Muscle layer of duodenum (tissue), 2 donors: ENCODE measurements around the gene DDHD1.
A peak's percentile ranks its signal among the peaks of the same experiment; 100 is the strongest.
"Not testable (repeated sequence)": the region's sequence is repeated elsewhere in the genome, so short reads cannot be mapped to it uniquely, and the experiment has no call there.

ENCODE experiments used
- H3K27ac ChIP-seq: one replicate; pipeline ENCODE4 v1.7.0; 2013; ENCODE audit warnings: mild to moderate bottlenecking, low read length
- H3K27me3 ChIP-seq: one replicate; pipeline ENCODE4 v1.7.0; 2013; ENCODE audit warnings: low read depth, mild to moderate bottlenecking, control low read depth, low read length
- H3K36me3 ChIP-seq, 2 donors: one replicate each; pipeline ENCODE4 v1.7.0; 2013; ENCODE audit warnings: low read length in 2 of 2, control low read depth in 1 of 2, mild to moderate bottlenecking in 1 of 2; ENCODE audit not compliant: insufficient read depth in 2 of 2, control insufficient read depth in 1 of 2
- H3K4me1 ChIP-seq, 2 donors: one replicate each; pipeline ENCODE4 v1.7.0; 2013; ENCODE audit warnings: low read length in 2 of 2, mild to moderate bottlenecking in 2 of 2, control low read depth in 1 of 2, moderate library complexity in 1 of 2; ENCODE audit not compliant: insufficient read depth in 2 of 2, control insufficient read depth in 1 of 2
- H3K4me3 ChIP-seq, 2 donors: one replicate each; pipeline ENCODE4 v1.7.0; 2013; ENCODE audit warnings: low read length in 2 of 2, low read depth in 1 of 2, mild to moderate bottlenecking in 1 of 2
- H3K9me3 ChIP-seq, 2 donors: one replicate each; pipeline ENCODE4 v1.7.0; 2013; ENCODE audit warnings: low read length in 2 of 2, control low read depth in 1 of 2, mild to moderate bottlenecking in 1 of 2; ENCODE audit not compliant: control insufficient read depth in 1 of 2
- donor health status: healthy.

The DDHD1 gene

DNA sequence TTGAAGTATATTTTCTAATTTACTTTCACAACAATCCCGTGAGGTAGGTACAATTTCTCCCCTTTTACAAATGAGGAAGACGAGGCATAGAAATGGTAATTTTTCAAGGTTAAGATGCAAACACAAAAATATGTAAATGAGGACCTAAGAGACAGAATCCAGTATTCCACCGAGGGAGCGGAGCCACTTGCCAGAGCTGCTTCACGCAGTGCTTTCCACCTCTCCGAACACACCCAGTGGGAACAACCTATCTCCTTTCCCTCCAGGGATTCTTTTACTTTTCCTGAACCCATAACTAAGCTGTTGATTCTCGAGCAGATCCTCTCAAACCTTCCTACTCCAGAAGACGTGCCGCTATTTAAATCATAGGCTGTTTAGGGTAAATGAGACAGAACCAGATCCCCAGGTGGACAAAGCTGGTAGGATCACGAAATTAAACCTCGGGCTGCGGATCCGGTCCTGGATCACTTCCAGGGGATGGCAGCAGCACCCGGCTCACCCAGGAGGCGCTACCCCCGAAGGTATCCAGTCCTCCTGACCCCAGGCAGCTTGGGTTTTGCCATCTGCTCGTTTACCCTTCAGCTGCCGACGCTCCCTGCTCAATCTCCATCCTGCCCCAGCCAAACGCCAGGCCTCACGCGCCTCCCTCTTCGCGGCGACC, 1.5 kb downstream of the DDHD1 start:
- Histone ChIP-seq H3K36me3 (no peaks in the 10 kb centered on the region), H3K27me3 (no peaks in the 10 kb centered on the region), H3K4me3 (peak overlapping the region; percentile 89 to 93), H3K27ac (peak overlapping the region; percentile 5), H3K9me3 (no peaks in the 10 kb centered on the region), H3K4me1 (peaks cover 7 to 8% of the 10 kb centered on the region in 2 donors)

- Histone ChIP-seq H3K9me3 (no peaks in the 10 kb centered on the region), H3K36me3 (no peaks in the 10 kb centered on the region), H3K27me3 (no peaks in the 10 kb centered on the region), H3K4me3 (peak overlapping the region in 1 of 2 donors; percentile 89), H3K27ac (no peak overlapping the region), H3K4me1 (peaks cover 7 to 8% of the 10 kb centered on the region in 2 donors)
These were observed 3.3 kb downstream of the DDHD1 start for GRCh38 chr14:53149668-53150316.

DNA sequence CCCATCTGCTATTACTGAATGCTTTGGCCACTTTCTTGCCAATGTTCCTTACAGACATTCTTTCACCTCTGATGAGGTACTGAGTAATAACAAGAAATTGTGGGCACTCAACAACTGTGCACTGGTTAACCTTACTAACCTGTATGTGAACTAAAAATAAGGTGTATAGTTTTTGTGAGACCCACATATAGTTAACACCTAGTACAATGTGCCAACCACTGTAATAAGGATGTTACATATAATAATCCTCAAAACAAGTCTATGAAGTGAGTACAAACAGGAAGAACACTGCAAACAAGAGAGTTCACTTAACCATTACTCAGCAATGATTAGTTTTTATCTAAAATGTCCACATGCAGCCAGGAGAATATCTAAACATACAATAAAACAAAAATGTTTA, 4.5 kb downstream of the DDHD1 start:
- H3K36me3 ChIP-seq: no peaks in the 10 kb centered on the region

GRCh38 chr14:53147893-53148292, 5.2 kb downstream of the DDHD1 start:
- Histone ChIP-seq H3K36me3 (no peaks in the 10 kb centered on the region), H3K27ac (no peak overlapping the region), H3K9me3 (no peaks in the 10 kb centered on the region), H3K4me1 (peaks cover 7 to 8% of the 10 kb centered on the region in 2 donors), H3K27me3 (no peaks in the 10 kb centered on the region), H3K4me3 (no peak overlapping the region)

More for the DNA sequence above, 4.5 kb downstream of the DDHD1 start:
- H3K27me3 ChIP-seq: no peaks in the 10 kb centered on the region
- no peak overlapping the region for H3K4me3 ChIP-seq
- peaks cover 7 to 8% of the 10 kb centered on the region in 2 donors for H3K4me1 ChIP-seq
- H3K27ac ChIP-seq: no peak overlapping the region
- H3K9me3 ChIP-seq: no peaks in the 10 kb centered on the region

DNA sequence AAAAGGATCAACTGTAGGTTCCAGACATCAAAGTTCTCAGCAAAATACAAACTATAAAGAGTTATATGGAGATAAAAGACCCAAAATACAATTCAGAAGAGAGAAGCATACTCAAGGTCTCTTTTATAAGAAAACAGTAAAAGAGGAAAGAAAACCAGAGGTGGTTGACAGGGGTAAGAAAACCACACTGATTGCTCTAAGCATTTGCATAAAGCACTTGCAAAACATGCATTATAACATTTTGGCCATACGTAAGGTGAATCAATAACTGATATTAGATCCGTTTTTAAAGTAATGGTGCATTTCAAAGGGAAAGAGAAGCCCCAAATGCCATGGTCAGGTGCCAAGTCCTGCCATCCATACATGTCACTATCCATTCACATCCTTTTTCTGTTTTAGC, 5.9 kb downstream of the DDHD1 start:
- no peak overlapping the region for H3K4me3 ChIP-seq
- H3K36me3 ChIP-seq: no peaks in the 10 kb centered on the region
- H3K9me3 ChIP-seq: peaks cover 0 to 5% of the 10 kb centered on the region in 2 donors
- H3K4me1 ChIP-seq: peaks cover 7 to 8% of the 10 kb centered on the region in 2 donors
- no peak overlapping the region for H3K27ac ChIP-seq
- H3K27me3 ChIP-seq: no peaks in the 10 kb centered on the region

GRCh38 chr14:53146739-53147138, 6.4 kb downstream of the DDHD1 start:
- Histone ChIP-seq H3K27me3 (no peaks in the 10 kb centered on the region), H3K4me1 (peaks cover 7 to 8% of the 10 kb centered on the region in 2 donors), H3K4me3 (no peak overlapping the region), H3K27ac (no peak overlapping the region), H3K9me3 (peaks cover 0 to 8% of the 10 kb centered on the region in 2 donors), H3K36me3 (no peaks in the 10 kb centered on the region)

- Histone ChIP-seq H3K9me3 (peaks cover 8 to 19% of the 10 kb centered on the region in 2 donors), H3K36me3 (no peaks in the 10 kb centered on the region), H3K27me3 (no peaks in the 10 kb centered on the region), H3K4me3 (no peak overlapping the region), H3K27ac (no peak overlapping the region), H3K4me1 (no peaks in the 10 kb centered on the region)
These were observed 8.9 kb downstream of the DDHD1 start for GRCh38 chr14:53144244-53144643.

DNA sequence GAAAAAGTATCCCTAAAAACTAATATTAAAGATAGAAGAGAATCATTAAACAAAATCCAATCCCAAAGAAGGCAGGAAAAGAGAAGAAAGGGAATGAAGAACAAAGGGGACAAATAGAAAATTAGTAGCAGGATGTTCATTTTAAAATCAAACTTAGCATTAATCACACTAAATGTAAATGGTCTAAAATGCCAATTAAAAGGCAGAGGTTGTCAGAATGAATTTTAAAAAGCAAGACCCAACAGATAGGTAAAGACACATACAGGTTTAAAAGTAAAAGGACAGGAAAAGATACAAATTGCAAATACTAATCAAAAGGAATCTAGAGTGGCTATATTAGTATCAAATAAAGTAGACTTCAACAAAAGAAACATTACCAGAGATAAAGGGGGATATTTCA, 12.5 kb downstream of the DDHD1 start:
- peak overlapping the region in 1 of 2 donors; percentile 2 for H3K4me3 ChIP-seq
- peaks cover 8 to 36% of the 10 kb centered on the region in 2 donors for H3K9me3 ChIP-seq
- no peak overlapping the region for H3K27ac ChIP-seq
- H3K27me3 ChIP-seq: no peaks in the 10 kb centered on the region
- no peaks in the 10 kb centered on the region for H3K4me1 ChIP-seq
- H3K36me3 ChIP-seq: no peaks in the 10 kb centered on the region

DNA sequence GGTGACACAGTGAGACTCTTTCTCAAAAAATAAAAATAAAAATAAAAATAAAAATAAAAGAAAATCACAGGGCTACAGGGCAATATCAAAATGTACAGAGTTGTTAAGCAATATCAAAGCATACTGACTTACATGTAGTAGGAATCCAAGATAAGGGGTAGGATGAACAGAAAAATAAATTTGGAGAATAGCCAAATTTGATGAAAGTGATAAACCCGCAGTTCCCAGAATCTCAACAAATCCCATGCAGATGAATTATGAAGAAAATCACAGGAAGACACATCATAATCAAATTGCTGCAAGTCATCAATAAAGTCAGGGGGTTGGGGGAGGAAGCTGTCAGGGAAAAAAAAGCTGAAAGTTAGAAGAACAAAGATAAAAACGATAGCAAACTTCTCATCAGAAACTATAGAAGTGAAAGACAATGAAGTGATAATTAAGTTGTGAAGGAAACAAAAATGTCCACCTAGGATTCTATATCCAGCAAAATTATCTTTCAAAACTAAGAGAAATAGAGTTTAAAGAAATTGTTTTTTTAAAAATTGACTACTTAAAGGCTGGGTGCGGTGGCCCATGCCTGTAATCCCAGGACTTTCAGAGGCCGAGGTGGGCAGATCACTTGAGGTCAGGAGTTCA, 15.4 kb downstream of the DDHD1 start:
- Histone ChIP-seq H3K27me3 (no peaks in the 10 kb centered on the region), H3K4me1 (no peaks in the 10 kb centered on the region), H3K27ac (no peak overlapping the region), H3K9me3 (peaks cover 7 to 36% of the 10 kb centered on the region in 2 donors), H3K4me3 (no peak overlapping the region), H3K36me3 (no peaks in the 10 kb centered on the region)

DNA sequence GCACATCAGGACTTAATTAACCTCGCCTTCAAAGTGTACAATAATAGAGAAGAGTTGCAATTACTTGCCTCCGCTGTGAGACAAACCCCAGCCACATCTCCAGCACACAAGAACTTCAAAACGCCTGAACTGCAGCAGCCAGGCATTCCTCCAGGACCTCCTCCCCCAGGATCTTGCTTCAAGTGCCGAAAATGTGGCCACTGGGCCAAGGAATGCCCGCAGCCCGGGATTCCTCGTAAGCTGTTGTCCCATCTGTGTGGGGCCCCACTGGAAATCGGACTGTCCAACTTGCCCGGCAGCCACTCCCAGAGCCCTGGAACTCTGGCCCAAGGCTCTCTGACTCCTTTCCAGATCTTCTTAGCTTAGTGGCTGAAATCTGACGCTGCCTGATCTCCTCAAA, 22.6 kb downstream of the DDHD1 start:
- not testable (repeated sequence) for H3K4me1 ChIP-seq, H3K27me3 ChIP-seq, H3K27ac ChIP-seq, H3K9me3 ChIP-seq, H3K36me3 ChIP-seq, H3K4me3 ChIP-seq

- no peaks in the 10 kb centered on the region for H3K36me3 ChIP-seq
- H3K27ac ChIP-seq: no peak overlapping the region
- no peak overlapping the region for H3K4me3 ChIP-seq
- H3K9me3 ChIP-seq: no peaks in the 10 kb centered on the region
- H3K4me1 ChIP-seq: peaks cover 0 to 3% of the 10 kb centered on the region in 2 donors
- no peaks in the 10 kb centered on the region for H3K27me3 ChIP-seq
These were observed 24.7 kb downstream of the DDHD1 start for GRCh38 chr14:53128303-53129028.
